ENCODE data around the gene ASPSCR1.

ASPSCR1 gene

DNA sequence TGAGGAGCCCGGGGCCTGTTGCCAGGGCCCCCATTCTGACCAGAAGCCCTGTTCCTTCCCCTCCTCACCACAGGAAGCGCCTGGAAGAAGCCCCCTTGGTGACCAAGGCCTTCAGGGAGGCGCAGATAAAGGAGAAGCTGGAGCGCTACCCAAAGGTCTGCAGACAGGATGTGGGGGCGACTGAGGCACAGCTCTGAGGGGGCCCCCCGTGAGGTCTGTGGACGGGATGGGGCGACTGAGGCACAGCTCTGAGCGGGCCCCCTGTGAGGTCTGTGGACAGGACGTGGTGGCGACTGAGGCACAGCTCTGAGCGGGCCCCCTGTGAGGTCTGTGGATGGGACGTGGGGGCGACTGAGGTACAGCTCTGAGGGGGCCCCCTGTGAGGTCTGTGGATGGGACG lies 32.0 kb downstream of the ASPSCR1 start:
- in situ Hi-C loops (cut with HindIII; ENCODE audit: low sequenced_read_pairs), result no loop called here

DNA sequence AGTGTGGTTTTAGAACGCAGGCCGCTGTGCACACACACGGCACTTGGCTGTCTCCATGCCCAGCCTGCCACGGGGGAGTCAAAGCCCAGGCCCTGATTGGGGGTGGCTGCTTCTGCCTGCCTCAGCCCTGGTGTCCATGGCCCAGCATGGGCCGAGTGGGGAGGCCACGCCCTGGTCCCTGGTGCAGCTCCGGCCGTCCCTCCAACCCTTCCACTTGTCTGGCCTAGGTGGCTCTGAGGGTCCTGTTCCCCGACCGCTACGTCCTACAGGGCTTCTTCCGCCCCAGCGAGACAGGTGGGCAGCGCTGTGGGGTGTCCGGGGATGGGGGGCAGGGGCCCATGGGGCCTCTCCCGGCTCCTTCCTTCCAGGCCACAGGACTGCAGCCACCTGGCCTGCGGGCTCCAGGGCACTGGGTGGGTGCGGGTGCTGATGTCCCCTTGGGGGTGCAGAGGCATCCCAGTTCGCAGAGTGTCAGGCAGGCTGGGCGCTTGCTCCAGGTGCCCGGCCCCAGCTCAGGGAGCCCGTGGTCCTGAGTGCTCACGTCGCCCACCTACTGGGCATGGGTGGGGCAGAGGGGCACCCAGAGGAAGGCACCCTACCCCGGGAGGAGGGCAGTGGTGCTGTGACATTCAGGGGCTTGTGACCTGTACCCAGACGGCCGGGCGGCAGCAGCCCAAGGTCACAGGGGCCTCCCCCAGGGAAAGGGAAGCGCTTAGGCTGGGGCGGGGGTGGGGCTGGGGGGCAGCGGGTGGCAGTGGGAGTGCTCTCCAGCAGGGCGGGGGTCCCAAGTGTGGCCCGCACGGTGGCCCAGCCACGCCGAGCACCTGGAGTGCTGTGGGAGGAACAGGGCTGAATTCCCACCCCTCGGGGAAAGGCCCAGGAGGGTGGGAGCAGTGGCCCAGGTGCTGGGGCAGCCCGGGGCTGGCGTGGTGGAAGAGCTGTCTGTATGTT lies 33.4 kb downstream of the ASPSCR1 start:
- in situ Hi-C loops (cut with HindIII; ENCODE audit: low sequenced_read_pairs), result no loop called here

DNA sequence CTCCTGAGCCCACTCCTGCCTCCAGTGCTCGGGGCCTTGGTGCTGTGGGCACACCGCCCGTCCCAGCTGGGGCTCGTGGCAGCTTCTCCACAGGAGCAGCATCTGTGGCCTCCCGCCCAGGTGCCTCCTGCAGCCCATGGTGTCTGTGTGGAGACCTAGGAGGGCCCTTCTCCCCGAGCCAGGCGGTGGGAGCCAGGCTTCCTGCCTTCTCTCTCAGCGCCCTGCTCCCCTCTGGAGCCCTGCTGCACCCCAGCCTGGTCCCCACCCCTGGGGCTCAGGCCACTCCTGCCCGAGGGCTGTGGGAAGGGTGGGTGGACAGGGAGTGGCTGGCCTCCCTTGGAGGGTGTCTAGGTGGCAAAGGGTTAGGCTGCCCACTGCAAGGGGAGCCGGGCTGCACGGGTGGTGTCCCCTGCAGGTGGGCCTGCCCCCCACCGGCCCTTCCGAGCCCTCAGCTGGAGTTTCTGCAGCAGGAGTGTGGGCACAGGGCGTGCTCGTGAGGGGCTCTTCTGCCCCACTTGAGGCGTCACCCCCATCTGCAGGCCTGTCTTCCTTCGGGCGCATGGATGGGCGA lies 34.3 kb downstream of the ASPSCR1 start:
- in situ Hi-C loops (cut with HindIII; ENCODE audit: low sequenced_read_pairs), result no loop called here

DNA sequence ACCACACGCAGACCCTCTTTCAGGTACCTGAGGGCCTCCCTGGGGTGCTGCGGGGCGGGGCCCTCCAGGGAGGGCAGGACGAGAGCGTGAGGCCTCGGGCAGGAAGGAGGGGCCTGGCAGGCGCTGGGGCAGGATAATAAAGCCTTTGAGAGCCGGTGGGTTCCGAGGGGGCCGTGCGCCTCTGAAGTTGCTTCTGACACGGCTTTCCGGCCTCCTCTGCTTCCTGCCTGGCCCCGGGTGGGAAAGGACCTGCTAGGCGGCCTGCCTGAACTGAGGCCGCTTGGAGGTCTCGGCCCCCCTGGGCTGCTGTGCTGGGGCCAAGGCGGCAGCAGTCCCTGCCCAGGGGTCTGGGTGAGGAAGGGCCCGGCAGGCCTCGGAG lies 34.8 kb downstream of the ASPSCR1 start:
- in situ Hi-C loops (cut with HindIII; ENCODE audit: low sequenced_read_pairs), result no loop called here

DNA sequence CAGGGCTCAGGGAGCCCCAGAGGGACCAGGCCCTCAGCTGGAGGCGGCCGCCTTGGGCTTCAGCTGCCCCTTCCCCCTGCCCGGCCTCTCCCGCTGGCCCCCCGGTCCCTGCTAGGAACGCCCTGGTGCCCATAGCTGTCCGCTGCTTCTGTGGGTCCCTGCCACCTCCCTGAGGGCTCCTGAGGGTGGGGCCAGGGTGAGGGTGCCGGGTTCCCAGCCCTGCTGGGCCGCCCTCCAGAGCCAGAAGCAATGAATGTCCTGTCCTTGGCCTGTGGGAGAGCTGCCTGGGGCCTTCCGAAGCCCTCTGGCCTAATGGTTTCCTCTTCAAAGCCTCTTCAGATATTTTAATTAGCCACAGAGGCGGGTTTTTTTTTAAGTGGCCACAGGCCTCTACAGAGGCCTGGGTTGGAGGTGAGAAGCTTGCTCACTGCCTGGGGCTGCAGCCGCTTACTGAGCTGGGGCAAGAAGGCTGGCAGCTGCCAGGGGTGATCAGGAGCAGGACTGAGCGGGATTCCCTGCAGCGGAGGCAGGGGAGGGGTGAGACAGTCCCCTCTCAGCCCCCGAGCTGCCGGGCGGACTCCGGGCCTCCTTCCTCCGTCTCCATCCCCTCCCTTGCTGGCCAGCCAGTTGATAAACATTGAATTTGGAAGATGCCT lies 35.3 kb downstream of the ASPSCR1 start:
- in situ Hi-C loops (cut with HindIII; ENCODE audit: low sequenced_read_pairs), result no loop called here

DNA sequence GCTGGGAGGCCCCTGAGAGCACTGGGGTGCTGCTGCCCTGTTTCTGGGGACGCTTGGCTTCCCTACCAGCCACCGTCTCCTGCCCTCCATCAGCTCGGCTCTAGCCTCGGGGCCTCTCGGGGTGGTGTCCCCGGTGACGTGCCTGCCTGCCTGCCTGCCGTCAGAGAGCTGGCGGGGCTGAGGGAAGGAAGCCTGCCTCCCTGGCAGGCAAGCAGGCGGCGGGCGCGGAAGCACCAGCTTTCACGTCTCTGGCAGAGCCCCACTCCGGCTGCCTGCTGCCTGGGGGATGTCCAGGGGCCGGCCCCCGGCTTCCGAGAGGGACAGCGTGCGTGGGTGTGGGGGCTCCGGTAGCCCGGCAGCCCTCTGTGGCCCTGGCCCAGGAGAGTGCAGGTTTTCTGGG lies 35.9 kb downstream of the ASPSCR1 start:
- in situ Hi-C loops (cut with HindIII; ENCODE audit: low sequenced_read_pairs), result no loop called here

DNA sequence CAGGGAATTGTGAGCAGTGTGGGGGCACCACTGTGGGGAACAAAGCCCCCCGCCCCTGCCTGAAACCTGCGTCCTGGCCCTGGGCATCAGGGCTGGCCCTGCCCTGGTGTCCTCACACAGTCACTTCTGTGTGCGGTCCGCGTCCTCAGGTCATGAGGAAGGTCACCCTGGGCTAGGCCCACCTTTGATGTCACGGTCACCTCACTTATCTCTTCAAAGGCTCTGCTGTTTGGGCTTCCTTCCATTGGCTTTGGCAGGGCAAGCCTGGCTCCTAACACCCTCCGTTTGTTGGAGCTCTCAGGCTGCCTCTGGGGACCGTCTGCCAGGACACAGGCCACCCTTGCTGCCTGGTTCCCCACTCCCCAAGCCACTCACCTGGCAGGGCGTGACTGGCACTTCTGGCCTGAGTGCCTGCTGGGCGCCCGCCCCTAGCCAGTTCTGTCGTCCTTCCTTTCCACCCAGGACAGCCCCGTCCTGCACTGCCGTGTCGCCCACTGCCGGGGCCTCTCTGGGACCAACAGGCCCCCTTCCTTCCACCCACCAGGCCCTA lies 36.4 kb downstream of the ASPSCR1 start:
- in situ Hi-C loops (cut with HindIII; ENCODE audit: low sequenced_read_pairs), result no loop called here

DNA sequence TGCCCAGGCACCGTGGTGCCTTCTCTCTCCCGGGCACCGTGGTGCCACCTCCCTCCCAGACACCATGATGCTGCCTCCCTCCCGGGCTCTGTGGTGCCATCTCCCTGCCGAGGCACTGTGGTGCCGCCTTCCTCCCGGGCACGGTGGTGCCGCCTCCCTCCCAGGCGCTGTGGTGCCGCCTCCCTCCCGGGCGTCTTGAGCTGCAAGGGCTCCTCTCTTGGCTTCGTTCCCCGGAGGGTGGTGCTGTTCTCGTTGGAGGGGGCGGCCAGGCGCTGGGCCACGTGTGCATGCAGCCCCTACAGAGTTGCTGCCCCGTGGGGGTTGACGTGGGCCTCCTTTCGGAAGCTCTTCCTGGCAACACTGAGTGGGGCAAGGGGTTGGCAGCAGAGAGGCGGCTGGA lies 37.0 kb downstream of the ASPSCR1 start:
- in situ Hi-C loops (cut with HindIII; ENCODE audit: low sequenced_read_pairs), result no loop called here

DNA sequence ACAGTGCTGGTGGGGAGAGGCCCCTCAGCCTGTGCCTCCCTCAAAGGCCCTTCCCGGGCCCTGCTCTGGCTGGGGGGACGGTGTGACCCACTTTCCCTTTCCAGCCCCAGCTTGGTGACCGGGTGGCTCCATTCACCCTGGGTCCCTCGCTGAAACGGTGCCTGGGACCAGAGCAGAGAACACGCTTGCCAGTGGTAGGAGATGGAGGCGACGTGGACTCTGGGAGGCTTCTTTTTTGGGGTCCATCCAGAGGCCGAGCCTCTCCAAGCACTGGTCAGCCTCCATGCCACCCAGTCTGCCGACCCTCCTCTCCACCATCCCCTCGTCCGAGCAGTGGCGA lies 37.5 kb downstream of the ASPSCR1 start:
- in situ Hi-C loops (cut with HindIII; ENCODE audit: low sequenced_read_pairs), result no loop called here

DNA sequence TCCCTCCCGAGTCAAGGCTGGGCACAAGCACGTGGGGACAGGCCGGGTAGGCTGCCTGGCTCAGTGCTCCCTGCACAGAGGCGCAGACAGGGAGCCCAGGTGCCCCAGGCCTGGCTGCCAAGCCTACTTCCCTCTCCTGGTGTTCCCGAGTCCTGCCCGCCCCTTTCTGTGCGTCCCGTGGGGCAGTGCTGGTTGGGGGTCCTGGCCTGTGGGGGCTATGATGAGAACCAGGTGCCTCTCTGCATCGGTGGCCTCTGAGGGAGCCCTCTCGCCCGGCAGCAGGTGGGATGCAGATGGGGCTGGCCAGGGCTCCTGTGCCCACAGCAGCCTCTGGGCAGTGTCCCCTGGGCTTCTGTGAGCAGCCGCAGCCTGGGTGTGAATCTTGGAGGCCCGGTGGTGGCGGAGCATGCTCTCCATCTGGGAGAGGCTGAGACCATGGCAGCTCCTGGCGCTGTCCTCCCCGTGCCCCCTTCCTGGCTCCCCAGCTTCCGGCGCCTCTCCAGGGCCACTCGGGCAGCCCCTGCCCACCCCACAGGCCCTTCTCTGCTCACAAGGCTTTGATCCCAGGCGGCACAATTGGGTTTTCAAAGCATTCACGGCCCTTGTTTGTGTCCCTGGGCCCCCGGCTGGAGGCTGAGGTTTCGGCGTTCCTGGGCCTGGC lies 38.0 kb downstream of the ASPSCR1 start:
- in situ Hi-C loops (cut with HindIII; ENCODE audit: low sequenced_read_pairs), result no loop called here

DNA sequence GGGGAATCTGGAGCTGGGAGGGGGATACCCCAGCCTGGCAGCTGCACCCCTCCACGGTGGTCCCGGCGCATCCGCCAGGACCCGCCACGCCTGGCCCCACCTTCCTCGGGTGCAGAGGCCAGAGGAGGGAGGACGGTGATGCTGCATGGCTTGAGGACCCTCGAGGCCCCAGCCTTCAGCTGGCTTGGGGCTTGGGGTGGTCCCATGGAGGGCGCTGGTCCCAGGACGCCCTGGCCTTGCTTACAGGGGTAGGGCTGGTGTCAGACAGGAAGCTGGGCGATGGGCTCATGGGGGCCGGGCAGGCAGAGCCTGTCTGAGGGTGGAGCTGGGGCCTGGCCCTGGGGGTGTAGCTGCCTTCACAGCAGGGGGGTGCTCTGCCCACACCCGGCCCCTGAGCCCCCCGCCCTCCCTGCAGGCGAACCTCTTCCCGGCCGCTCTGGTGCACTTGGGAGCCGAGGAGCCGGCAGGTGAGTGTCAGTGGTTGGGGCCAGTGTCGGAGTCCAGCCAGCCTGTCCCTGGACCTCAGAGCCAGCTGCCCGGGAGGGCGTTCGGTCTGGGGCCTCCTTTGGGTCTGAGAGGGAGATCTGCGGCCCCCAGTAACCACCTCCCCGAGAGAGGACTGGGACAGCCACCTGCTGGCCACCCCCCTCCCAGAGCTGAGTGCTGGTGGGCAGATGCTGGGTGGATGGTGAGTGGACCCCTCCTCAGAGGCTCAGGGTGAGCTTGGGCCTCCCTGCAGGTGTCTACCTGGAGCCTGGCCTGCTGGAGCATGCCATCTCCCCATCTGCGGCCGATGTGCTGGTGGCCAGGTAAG lies 38.8 kb downstream of the ASPSCR1 start:
- in situ Hi-C loops (cut with HindIII; ENCODE audit: low sequenced_read_pairs), result no loop called here

DNA sequence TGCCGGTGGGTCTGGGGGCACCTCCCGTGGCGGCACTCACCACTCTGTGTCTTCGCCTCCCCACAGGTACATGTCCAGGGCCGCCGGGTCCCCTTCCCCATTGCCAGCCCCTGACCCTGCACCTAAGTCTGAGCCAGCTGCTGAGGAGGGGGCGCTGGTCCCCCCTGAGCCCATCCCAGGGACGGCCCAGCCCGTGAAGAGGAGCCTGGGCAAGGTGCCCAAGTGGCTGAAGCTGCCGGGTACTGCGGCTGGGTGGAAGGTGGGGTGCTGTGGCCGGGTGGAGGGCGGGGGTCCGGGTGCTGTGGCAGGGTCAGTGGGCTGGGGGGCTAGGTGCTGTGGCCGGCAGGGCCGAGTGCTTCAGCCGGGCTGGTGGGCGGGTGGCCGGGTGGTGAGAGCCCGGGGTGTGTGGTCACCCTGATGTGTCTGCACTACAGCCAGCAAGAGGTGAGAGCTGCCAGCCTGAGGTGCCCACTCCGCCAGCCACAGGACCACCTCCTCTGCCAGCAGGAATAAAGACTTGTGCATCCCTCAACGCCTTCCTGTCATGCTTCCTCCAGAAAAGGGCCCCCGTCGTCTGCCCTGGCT lies 39.5 kb downstream of the ASPSCR1 start:
- in situ Hi-C loops (cut with HindIII; ENCODE audit: low sequenced_read_pairs), result no loop called here

DNA sequence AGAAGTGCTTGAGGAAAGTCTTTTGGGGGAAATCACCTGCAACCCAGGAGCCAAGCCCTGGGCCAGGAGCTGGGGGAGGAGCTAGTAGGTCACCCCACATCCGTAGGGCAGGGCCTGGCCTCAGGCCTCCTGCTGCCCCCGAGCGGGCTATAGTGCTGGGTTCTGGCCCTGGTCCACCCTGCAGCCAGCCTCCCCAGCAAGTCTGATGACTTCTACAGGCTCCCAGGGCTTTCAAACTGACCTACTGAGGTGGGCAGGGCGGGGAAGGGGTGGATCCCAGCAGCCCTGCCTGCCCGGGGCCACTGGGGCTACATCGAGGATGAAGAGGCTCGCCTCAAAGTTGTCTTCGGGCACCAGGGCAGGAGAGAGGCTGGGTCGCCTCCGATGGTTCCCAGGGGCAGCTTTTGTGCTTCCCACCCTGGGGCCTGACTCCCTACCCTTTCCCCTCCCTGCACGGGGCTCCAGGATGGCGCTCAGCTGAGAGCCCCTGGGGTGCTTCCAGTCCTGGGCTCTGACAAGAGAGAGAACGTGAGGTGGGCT lies 40.3 kb downstream of the ASPSCR1 start:
- in situ Hi-C loops (cut with HindIII; ENCODE audit: low sequenced_read_pairs), result no loop called here

DNA sequence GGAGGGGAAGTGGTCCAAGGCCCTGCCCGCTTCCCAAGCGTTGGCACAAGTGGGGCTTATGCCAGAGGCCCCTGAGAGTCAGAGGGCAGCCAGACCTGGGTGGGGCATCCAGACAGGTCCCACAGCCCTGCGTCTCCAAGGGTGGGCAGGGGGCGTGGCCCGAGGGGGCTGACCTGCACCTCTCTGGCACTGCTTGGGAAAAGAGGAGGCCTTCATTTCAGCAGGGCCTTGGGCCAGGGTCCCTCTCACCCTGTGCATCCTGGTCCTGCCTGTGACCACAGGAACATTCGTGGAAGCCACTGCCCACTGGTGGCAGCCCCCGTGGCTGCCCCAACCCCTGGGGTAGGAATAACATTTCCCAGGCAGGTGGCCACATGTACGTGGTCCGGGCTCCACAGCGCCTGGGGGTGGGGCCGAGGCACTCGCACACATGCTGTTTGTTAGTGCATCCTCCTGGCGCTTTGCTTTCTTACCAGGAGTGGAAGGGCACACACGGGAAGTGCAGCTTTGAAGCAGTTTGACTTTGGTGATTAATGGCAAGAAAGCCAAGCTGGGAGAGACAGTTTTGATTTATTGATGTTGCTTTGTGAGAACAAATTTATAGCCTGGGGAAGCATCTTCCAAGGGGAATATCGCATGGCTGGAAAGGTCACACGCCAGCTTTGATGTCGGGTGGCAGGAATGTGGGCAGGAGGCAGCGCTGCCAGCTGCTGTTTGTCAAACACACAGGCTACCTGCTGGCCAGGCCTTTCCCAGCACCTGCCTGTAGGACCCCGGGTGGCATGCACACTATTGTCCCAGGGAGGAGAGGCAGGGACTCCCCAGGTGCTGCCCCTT lies 40.9 kb downstream of the ASPSCR1 start:
- in situ Hi-C loops (cut with HindIII; ENCODE audit: low sequenced_read_pairs), result no loop called here

DNA sequence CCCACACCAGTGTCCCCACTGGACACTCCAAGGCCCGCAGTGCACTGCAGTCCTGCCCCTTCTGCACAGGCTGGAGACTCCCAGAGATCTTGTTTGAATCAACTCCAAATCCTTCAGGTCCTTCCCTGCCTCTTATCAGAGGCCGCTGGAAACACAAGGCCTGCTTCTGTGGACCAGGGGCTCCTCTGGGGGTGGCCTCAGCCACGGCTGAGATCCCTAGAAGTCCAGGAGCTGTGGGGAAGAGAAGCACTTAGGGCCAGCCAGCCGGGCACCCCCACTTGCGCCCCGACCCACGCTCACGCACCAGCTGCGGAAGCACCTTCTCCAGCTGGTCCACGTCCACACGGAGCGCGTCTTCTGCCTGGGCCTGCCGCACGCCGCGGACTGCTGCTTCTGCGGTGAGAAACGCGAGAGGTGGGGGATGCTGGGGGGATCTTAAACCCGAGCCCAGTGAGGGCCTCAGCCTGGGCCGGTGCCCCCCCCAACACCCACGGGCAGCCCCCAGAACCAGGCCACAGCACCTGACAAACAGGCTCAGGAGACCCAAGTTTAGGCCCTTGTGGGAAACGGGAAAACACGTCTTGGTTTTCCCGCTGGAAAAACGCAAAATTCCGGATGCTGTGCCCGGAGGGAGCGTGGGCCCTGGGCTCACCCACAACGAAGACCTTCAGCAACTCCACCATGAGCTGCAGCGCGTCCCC lies 41.7 kb downstream of the ASPSCR1 start:
- in situ Hi-C loops (cut with HindIII; ENCODE audit: low sequenced_read_pairs), result no loop called here

DNA sequence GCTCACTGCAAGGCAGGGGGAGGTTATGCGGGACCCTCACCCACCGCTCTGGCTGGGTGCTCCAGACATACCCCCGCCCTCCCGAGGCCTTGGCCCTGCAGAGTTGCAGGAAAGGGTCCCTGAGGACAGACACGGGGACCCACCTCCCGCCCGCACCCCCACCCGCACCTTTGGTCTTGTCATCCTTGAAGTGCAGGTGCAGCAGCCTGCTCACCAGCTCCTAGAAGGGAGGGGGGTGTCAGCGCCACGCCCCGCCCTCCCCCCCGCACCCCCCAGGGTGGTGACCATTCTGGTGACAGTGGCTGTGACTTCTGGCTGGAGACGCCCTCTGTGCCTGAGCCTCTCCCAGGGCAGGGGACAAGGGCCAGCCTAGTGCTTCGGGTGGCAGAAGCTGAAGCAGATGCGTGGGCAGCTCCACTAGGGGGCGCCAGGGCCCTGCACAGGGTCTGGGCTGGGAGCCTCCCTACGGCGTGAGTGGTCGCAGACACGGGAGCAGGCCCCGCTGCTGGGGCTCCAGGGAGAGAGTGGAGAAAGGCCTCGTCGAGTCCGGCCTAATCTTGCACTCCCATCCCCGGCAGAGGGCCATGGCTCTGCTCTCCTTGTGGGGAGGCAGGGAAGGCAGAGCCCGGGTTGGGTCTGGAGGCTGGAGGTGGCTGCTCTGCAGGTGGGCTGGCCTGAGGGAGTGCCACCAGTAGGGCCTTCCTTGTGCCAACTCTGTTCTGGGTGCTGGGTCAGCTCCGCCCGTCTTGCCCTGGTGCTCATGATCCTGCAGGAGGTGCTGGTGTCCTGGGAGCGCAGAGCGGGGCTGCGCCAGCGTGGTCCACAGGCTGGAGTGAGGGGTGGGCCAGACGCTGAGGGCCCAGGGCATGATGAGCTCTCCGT lies 42.5 kb downstream of the ASPSCR1 start:
- in situ Hi-C loops (cut with HindIII; ENCODE audit: low sequenced_read_pairs), result no loop called here

DNA sequence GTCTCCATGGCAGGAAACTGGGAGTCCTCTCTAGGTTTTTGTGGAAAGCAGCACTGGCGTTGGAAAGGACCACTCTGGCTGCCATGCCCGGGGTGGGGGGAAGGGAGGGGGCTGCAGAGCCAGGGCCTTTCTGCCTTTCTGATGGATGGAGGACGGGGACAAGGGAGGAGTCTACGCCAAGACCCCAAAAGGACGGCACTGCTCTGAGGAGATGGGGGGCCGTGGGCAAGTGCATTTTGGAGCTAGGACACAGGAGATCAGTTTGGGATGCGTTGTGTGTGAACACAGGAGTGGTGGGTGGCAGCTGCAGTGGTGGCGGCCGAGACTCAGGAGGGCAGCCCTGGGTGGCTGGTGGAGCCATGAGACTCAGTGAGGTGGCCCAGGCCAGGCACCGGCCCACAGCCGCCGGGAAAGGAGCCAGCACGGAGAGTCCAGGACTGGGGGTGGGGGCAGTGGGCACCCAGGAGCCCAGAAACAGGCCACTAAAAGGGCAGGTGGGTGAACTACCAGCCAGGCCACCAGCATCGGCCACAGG lies 43.2 kb downstream of the ASPSCR1 start:
- in situ Hi-C loops (cut with HindIII; ENCODE audit: low sequenced_read_pairs), result no loop called here
